Psoas muscle (tissue), 8 donors: ENCODE measurements around the gene CDH4. TPM values are rescaled to one million over a fixed set of nuclear protein-coding genes. Genes with fewer than 3 reads are reported as not detected.

ENCODE experiments used
- ATAC-seq, 4 donors: fragments of 200-7000 bp; cut with Tn5 transposase; one replicate each; pipeline ENCODE4 v1.9.1; 2020; ENCODE audit warnings: moderate library complexity in 3 of 4, mild to moderate bottlenecking in 2 of 4
- DNase-seq, 2 donors: peaks; one replicate each; pipeline ENCODE4 v3.0.0-alpha.2; 2020
- H3K27ac ChIP-seq: fragments of 200-600 bp; one replicate; pipeline ENCODE4 v1.8.0; 2022
- H3K27me3 ChIP-seq, 3 donors: fragments of 200-600 bp in 1 of 3; one replicate each; pipeline versions ENCODE4 v1.6.1 to v1.8.0; 2013 to 2022; ENCODE audit warnings: low read length in 2 of 3, mild to moderate bottlenecking in 2 of 3, moderate library complexity in 1 of 3; ENCODE audit not compliant: insufficient read depth in 3 of 3
- H3K36me3 ChIP-seq, 2 donors: fragments of 200-600 bp in 1 of 2; one replicate each; pipeline versions ENCODE4 v1.6.1 to v1.8.0; 2013 to 2022; ENCODE audit warnings: low read depth in 1 of 2, mild to moderate bottlenecking in 1 of 2, moderate library complexity in 1 of 2; ENCODE audit not compliant: insufficient read depth in 1 of 2
- H3K4me1 ChIP-seq: fragments of 200-600 bp; one replicate; pipeline ENCODE4 v1.8.0; 2022
- H3K4me3 ChIP-seq: fragments of 200-600 bp; one replicate; pipeline ENCODE4 v1.8.0; 2022; ENCODE audit warnings: mild to moderate bottlenecking
- H3K9me3 ChIP-seq: fragments of 200-600 bp; one replicate; pipeline ENCODE4 v1.8.0; 2022
- WGBS, 3 donors: extraction: QIAGEN DNeasy Blood & Tissue Kit; methylation state at CpG; one replicate each; pipeline versions ENCODE4 v1.1.6 to v1.1.7; 2013; 5-methylcytosine and 5-hydroxymethylcytosine counted together
- intact Hi-C, 2 donors: fragments of 100-400 bp; cut with DNase I; formaldehyde crosslinking; loops; one replicate each; pipeline versions ENCODE4 v1.11.0 to v1.14.2; 2022
- polyA plus RNA-seq, 3 donors: library from polyadenylated mRNA; stranded (reverse); fragments of 200-250 nt; gene quantifications; one replicate each; pipeline ENCODE4 v1.2.3, GENCODE V29; 2013
- total RNA-seq, 4 donors: library from RNA; stranded (reverse); fragmentation: NEBNext Ultra II Directional in 2 of 4; extraction: Animal tissue kit (Norgen Biotek cat#: 25700) in 2 of 4; gene quantifications; one replicate each; pipeline versions ENCODE4 v1.2.1 to v1.2.4, GENCODE V29; 2021 to 2023
- TF ChIP-seq, protein P1 (sequence below): fragments of 200-600 bp; IDR thresholded peaks from one replicate; pipeline ENCODE4 v1.8.0; 2022; ENCODE audit warnings: antibody characterized with exemption
- donor health status: healthy with polysubstance abuse.
- donor health status: DM: no; HTN: no; CAD: no; lungs with moderate emphysema.
- donor health status: Bipolar disorder and iron deficiency.
- donor health status: healthy.
- donor health status: DM: yes; HTN: yes; CAD: no.
- donor health status: DM: no; HTN: no; CAD: no.
- donor health status: DM: no; HTN: no; CAD: no.
- donor health status: DM: yes; HTN: yes; CAD: no.

The CDH4 gene
- total and polyA plus RNA-seq, 7 donors = 0.26 to 1.0 (median 0.34) TPM

DNA sequence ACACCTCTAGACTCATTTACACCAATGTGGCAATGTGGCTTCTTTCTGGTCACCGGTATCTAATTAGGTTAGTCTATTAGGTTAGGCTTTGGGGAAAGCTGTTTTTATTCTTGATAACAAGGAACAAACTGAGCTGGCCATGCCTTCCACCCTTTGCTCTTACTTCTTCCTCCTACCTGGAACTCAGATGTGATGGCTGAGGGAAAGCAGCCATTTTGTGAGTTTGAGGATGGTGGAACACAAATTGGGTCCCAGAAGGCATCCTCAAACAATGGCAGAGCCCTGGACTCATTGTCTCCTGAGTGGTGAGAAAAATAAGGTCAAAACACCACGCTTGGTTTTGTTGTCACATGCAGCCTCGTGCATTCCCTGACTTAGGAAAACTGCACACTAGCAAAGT lies 7.7 kb downstream of the CDH4 start:
- Histone ChIP-seq H3K4me3 (no peak overlapping the region), H3K36me3 (no peaks in the 10 kb centered on the region), H3K27me3 (peaks cover 0 to 4% (median 2%) of the 10 kb centered on the region in 3 donors), H3K27ac (no peak overlapping the region), H3K4me1 (no peaks in the 10 kb centered on the region), H3K9me3 (no peaks in the 10 kb centered on the region)
- ATAC-seq = no peak
- DNase-seq = no peak
- TF ChIP-seq, protein P1, sequence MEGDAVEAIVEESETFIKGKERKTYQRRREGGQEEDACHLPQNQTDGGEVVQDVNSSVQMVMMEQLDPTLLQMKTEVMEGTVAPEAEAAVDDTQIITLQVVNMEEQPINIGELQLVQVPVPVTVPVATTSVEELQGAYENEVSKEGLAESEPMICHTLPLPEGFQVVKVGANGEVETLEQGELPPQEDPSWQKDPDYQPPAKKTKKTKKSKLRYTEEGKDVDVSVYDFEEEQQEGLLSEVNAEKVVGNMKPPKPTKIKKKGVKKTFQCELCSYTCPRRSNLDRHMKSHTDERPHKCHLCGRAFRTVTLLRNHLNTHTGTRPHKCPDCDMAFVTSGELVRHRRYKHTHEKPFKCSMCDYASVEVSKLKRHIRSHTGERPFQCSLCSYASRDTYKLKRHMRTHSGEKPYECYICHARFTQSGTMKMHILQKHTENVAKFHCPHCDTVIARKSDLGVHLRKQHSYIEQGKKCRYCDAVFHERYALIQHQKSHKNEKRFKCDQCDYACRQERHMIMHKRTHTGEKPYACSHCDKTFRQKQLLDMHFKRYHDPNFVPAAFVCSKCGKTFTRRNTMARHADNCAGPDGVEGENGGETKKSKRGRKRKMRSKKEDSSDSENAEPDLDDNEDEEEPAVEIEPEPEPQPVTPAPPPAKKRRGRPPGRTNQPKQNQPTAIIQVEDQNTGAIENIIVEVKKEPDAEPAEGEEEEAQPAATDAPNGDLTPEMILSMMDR = no peak
- intact Hi-C loops = loop anchor here in 1 of 2 donors (10.0 kb wide), 1 partner anchor 1045 kb away; no protein-coding TSS in a partner anchor
- WGBS, 3 donors = 78 to 95% (median 94%) methylated on average over 3 of the region's 3 CpGs

DNA sequence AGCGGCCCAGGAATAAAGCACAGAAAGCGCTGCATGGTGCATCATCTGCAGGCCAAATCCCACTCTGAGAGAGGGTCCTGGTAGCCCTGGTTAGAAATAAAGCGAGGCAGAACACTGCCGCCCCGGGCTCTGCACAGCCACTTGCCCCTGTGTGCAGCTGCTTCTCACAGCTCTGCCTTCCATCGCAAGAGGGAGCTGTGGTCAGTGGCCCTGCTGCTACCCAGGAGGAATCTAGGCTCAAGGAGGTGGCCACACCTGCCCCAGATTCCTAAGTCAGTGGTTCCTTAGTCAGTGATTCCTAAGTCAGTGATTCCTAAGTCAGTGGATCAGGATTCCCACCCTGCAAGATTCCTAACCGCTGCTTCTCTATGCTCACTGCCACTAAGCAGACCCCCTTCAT lies 8.8 kb downstream of the CDH4 start:
- peaks cover 0 to 2% (median 0%) of the 10 kb centered on the region in 3 donors for H3K27me3 ChIP-seq

DNA sequence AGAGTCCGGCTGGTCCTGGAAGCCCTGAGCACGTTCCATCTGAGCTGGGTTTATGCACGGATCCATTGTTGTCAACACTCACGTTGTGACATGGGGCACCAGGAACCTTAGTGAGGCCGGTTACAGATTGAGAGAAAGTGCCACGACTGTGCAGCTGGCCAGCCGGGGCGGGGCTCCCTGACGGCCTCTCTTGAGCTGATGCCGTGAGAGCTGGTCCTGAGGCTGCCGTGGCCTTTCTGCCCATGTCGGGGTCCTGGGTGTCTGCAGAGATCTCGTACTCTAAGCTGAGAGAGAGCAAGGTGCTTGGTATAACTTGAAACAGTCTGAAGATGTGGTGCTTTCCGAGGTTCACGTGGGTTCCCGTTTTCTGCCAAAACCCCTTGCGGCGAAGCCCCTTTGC lies 10.0 kb downstream of the CDH4 start:
- ATAC-seq = no peak
- no peaks in the 10 kb centered on the region for H3K4me1 ChIP-seq
- 86 to 92% (median 89%) methylated on average over 18 of the region's 18 CpGs for WGBS, 3 donors
- TF ChIP-seq, protein P1 = no peak
- no peaks in the 10 kb centered on the region for H3K36me3 ChIP-seq
- intact Hi-C loops = loop anchor here in 1 of 2 donors (10.0 kb wide), 1 partner anchor 1047 kb away; no protein-coding TSS in a partner anchor
- H3K27me3 ChIP-seq = peaks cover 0 to 2% (median 0%) of the 10 kb centered on the region in 3 donors
- H3K4me3 ChIP-seq = no peak overlapping the region
- no peak overlapping the region for H3K27ac ChIP-seq
- H3K9me3 ChIP-seq = no peaks in the 10 kb centered on the region
- no peak for DNase-seq

More for the DNA sequence above, 8.8 kb downstream of the CDH4 start:
- Histone ChIP-seq H3K36me3 (no peaks in the 10 kb centered on the region), H3K9me3 (no peaks in the 10 kb centered on the region), H3K4me3 (no peak overlapping the region), H3K4me1 (no peaks in the 10 kb centered on the region), H3K27ac (no peak overlapping the region)
- ATAC-seq (no peak), DNase-seq (no peak)
- TF ChIP-seq, protein P1 = no peak
- 83 to 89% (median 84%) methylated on average over 7 of the region's 7 CpGs for WGBS, 3 donors
- intact Hi-C loops = loop anchor here in 1 of 2 donors (10.0 kb wide), 1 partner anchor 1046 kb away; no protein-coding TSS in a partner anchor

DNA sequence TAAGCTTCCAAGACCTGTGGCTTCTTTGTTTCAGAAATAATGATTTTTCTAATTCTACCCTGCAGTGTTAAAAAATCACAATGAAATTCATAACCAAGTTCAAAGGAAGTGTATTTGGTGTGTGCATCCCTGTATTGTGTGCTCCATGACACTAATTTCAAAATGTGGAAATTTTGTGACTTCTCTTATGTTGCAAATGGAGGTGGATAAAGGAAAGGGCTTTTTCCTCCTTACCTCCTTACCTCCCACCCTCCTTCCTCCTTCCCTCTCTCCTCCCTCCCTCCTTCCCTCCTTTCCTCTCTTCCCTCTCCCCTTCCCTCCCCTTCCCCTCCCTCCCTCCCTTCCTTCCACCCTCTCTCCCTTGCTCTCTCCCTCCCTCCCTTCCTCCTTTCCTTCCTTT lies 10.5 kb downstream of the CDH4 start:
- TF ChIP-seq, protein P1 = no peak
- intact Hi-C loops = loop anchor here in 1 of 2 donors (10.0 kb wide), 1 partner anchor 1048 kb away; no protein-coding TSS in a partner anchor
- ATAC-seq (no peak), DNase-seq (no peak)
- Histone ChIP-seq H3K4me3 (no peak overlapping the region), H3K36me3 (no peaks in the 10 kb centered on the region), H3K4me1 (no peaks in the 10 kb centered on the region), H3K27ac (no peak overlapping the region), H3K27me3 (peaks cover 0 to 2% (median 0%) of the 10 kb centered on the region in 3 donors), H3K9me3 (no peaks in the 10 kb centered on the region)
